ENCODE results near the gene SLC6A20. TPM values are rescaled to one million over a fixed set of nuclear protein-coding genes. Genes with fewer than 3 reads are reported as not detected.

The SLC6A20 gene
- total RNA-seq, 1 donor from 2014 or later, result not detected

- no peak for DNase-seq
- Mint-ChIP-seq H3K9me3 (no peaks in the 10 kb centered on the region), H3K36me3 (ENCODE audit: low read depth) (no peaks in the 10 kb centered on the region), H3K4me1 (no peaks in the 10 kb centered on the region), H3K27me3 (peaks cover 14% of the 10 kb centered on the region), H3K4me3 (no peak overlapping the region), H3K27ac (no peak overlapping the region)
- intact Hi-C loops (cut with micrococcal nuclease), result no loop called here
These were observed 16.3 kb downstream of the SLC6A20 start for GRCh38 chr3:45779746-45780735.

- Mint-ChIP-seq H3K4me3 (no peak overlapping the region), H3K4me1 (no peaks in the 10 kb centered on the region), H3K36me3 (ENCODE audit: low read depth) (no peaks in the 10 kb centered on the region), H3K27ac (no peak overlapping the region), H3K27me3 (peaks cover 10% of the 10 kb centered on the region), H3K9me3 (no peaks in the 10 kb centered on the region)
- intact Hi-C loops (cut with micrococcal nuclease), result no loop called here
- no peak for DNase-seq
These were observed 17.6 kb downstream of the SLC6A20 start for GRCh38 chr3:45778761-45779201.

- H3K9me3 Mint-ChIP-seq, result no peaks in the 10 kb centered on the region
- no peak overlapping the region for H3K4me3 Mint-ChIP-seq
- no peak overlapping the region for H3K27ac Mint-ChIP-seq
- intact Hi-C loops (cut with micrococcal nuclease), result no loop called here
- no peaks in the 10 kb centered on the region for H3K36me3 Mint-ChIP-seq (ENCODE audit: low read depth)
- peaks cover 2% of the 10 kb centered on the region for H3K4me1 Mint-ChIP-seq
- no peak for DNase-seq
- peaks cover 10% of the 10 kb centered on the region for H3K27me3 Mint-ChIP-seq
These were observed 18.5 kb downstream of the SLC6A20 start for GRCh38 chr3:45777746-45778386.

- H3K36me3 Mint-ChIP-seq (ENCODE audit: low read depth), result no peaks in the 10 kb centered on the region
- H3K27me3 Mint-ChIP-seq, result peaks cover 10% of the 10 kb centered on the region
- no peak overlapping the region for H3K27ac Mint-ChIP-seq
- no peak for DNase-seq
- intact Hi-C loops (cut with micrococcal nuclease), result no loop called here
- no peaks in the 10 kb centered on the region for H3K9me3 Mint-ChIP-seq
- H3K4me1 Mint-ChIP-seq, result peaks cover 8% of the 10 kb centered on the region
- no peak overlapping the region for H3K4me3 Mint-ChIP-seq
These were observed 19.1 kb downstream of the SLC6A20 start for GRCh38 chr3:45777111-45777745.

GRCh38 chr3:45776611-45777010 lies 19.7 kb downstream of the SLC6A20 start:
- DNase-seq, result no peak
- H3K4me1 Mint-ChIP-seq, result peaks cover 11% of the 10 kb centered on the region
- H3K4me3 Mint-ChIP-seq, result no peak overlapping the region
- H3K27me3 Mint-ChIP-seq, result peaks cover 15% of the 10 kb centered on the region
- no peaks in the 10 kb centered on the region for H3K9me3 Mint-ChIP-seq
- no peaks in the 10 kb centered on the region for H3K36me3 Mint-ChIP-seq (ENCODE audit: low read depth)
- intact Hi-C loops (cut with micrococcal nuclease), result no loop called here
- no peak overlapping the region for H3K27ac Mint-ChIP-seq

GRCh38 chr3:45776301-45776595 lies 20.1 kb downstream of the SLC6A20 start:
- no peaks in the 10 kb centered on the region for H3K36me3 Mint-ChIP-seq (ENCODE audit: low read depth)

GRCh38 chr3:45775571-45776300 lies 20.6 kb downstream of the SLC6A20 start:
- Mint-ChIP-seq H3K9me3 (no peaks in the 10 kb centered on the region), H3K36me3 (ENCODE audit: low read depth) (no peaks in the 10 kb centered on the region), H3K27me3 (peaks cover 24% of the 10 kb centered on the region), H3K4me3 (no peak overlapping the region), H3K4me1 (peaks cover 11% of the 10 kb centered on the region), H3K27ac (no peak overlapping the region)
- no peak for DNase-seq
- intact Hi-C loops (cut with micrococcal nuclease), result no loop called here

More at GRCh38 chr3:45776301-45776595, 20.1 kb downstream of the SLC6A20 start:
- H3K27me3 Mint-ChIP-seq, result peaks cover 19% of the 10 kb centered on the region
- peaks cover 11% of the 10 kb centered on the region for H3K4me1 Mint-ChIP-seq
- no peak overlapping the region for H3K27ac Mint-ChIP-seq
- H3K9me3 Mint-ChIP-seq, result no peaks in the 10 kb centered on the region
- DNase-seq, result no peak
- intact Hi-C loops (cut with micrococcal nuclease), result no loop called here
- no peak overlapping the region for H3K4me3 Mint-ChIP-seq

GRCh38 chr3:45774581-45775521 lies 21.5 kb downstream of the SLC6A20 start:
- intact Hi-C loops (cut with micrococcal nuclease), result no loop called here
- H3K27me3 Mint-ChIP-seq, result peaks cover 32% of the 10 kb centered on the region
- no peak overlapping the region for H3K4me3 Mint-ChIP-seq
- DNase-seq, result no peak
- peaks cover 11% of the 10 kb centered on the region for H3K4me1 Mint-ChIP-seq
- peak overlapping the region; percentile 42 for H3K27ac Mint-ChIP-seq
- H3K36me3 Mint-ChIP-seq (ENCODE audit: low read depth), result no peaks in the 10 kb centered on the region
- H3K9me3 Mint-ChIP-seq, result no peaks in the 10 kb centered on the region

- H3K4me3 Mint-ChIP-seq, result no peak overlapping the region
- H3K27me3 Mint-ChIP-seq, result peaks cover 40% of the 10 kb centered on the region
- no peak for DNase-seq
- peaks cover 11% of the 10 kb centered on the region for H3K4me1 Mint-ChIP-seq
- no peaks in the 10 kb centered on the region for H3K9me3 Mint-ChIP-seq
- intact Hi-C loops (cut with micrococcal nuclease), result no loop called here
- H3K27ac Mint-ChIP-seq, result no peak overlapping the region
- no peaks in the 10 kb centered on the region for H3K36me3 Mint-ChIP-seq (ENCODE audit: low read depth)
These were observed 22.5 kb downstream of the SLC6A20 start for GRCh38 chr3:45773714-45774449.

GRCh38 chr3:45773072-45773471 lies 23.3 kb downstream of the SLC6A20 start:
- Mint-ChIP-seq H3K4me1 (peaks cover 11% of the 10 kb centered on the region), H3K36me3 (ENCODE audit: low read depth) (no peaks in the 10 kb centered on the region), H3K4me3 (no peak overlapping the region), H3K9me3 (no peaks in the 10 kb centered on the region), H3K27me3 (peaks cover 46% of the 10 kb centered on the region), H3K27ac (no peak overlapping the region)
- no peak for DNase-seq
- intact Hi-C loops (cut with micrococcal nuclease), result no loop called here

- Mint-ChIP-seq H3K9me3 (peaks cover 2% of the 10 kb centered on the region), H3K27me3 (peaks cover 51% of the 10 kb centered on the region), H3K4me3 (no peak overlapping the region), H3K36me3 (ENCODE audit: low read depth) (no peaks in the 10 kb centered on the region), H3K4me1 (peaks cover 11% of the 10 kb centered on the region), H3K27ac (no peak overlapping the region)
- DNase-seq, result no peak
- intact Hi-C loops (cut with micrococcal nuclease), result no loop called here
These were observed 23.8 kb downstream of the SLC6A20 start for GRCh38 chr3:45772341-45773035.

GRCh38 chr3:45771831-45772230 lies 24.5 kb downstream of the SLC6A20 start:
- Mint-ChIP-seq H3K27me3 (peaks cover 55% of the 10 kb centered on the region), H3K9me3 (peaks cover 4% of the 10 kb centered on the region), H3K4me3 (no peak overlapping the region), H3K36me3 (ENCODE audit: low read depth) (no peaks in the 10 kb centered on the region), H3K27ac (peak overlapping the region; percentile 50), H3K4me1 (peaks cover 11% of the 10 kb centered on the region)
- DNase-seq, result no peak
- intact Hi-C loops (cut with micrococcal nuclease), result no loop called here
